Activated T-cell treated with anti-CD3 and anti-CD28 coated beads, Interleukin-2, amount 50 U/mL, for 4 hours (primary cell): ENCODE measurements around the gene DNAH3. TPM values are rescaled to one million over a fixed set of nuclear protein-coding genes. Genes with fewer than 3 reads are reported as not detected.
"Not testable (repeated sequence)": the region's sequence is repeated elsewhere in the genome, so short reads cannot be mapped to it uniquely, and the experiment has no call there.

ENCODE experiments used
- ATAC-seq, 2 donors: fragments of 200-7000 bp; cut with Tn5 transposase; one replicate each; pipeline ENCODE4 v1.10.0; 2021
- DNase-seq: peaks from one replicate; pipeline ENCODE4 v3.0.0-alpha.2; 2020
- H3K27me3 Mint-ChIP-seq: one replicate; pipeline ENCODE4 v1.8.0; 2021; ENCODE audit warnings: low read depth, mixed read lengths
- H3K36me3 Mint-ChIP-seq: one replicate; pipeline ENCODE4 v1.8.0; 2022; ENCODE audit warnings: mixed read lengths; ENCODE audit not compliant: insufficient read depth
- H3K4me1 Mint-ChIP-seq: one replicate; pipeline ENCODE4 v1.8.0; 2021; ENCODE audit warnings: low read depth, mixed read lengths
- H3K4me3 Mint-ChIP-seq: one replicate; pipeline ENCODE4 v1.8.0; 2021; ENCODE audit warnings: mild to moderate bottlenecking, moderate library complexity, mixed read lengths
- H3K9me3 Mint-ChIP-seq: one replicate; pipeline ENCODE4 v1.8.0; 2021; ENCODE audit warnings: mixed read lengths
- total RNA-seq, 3 donors: library from RNA; stranded (reverse); gene quantifications; one replicate each; pipeline ENCODE4 v1.2.1, GENCODE V29; 2021

Gene DNAH3
- total RNA-seq, 3 donors from 2014 or later, result not detected

DNA sequence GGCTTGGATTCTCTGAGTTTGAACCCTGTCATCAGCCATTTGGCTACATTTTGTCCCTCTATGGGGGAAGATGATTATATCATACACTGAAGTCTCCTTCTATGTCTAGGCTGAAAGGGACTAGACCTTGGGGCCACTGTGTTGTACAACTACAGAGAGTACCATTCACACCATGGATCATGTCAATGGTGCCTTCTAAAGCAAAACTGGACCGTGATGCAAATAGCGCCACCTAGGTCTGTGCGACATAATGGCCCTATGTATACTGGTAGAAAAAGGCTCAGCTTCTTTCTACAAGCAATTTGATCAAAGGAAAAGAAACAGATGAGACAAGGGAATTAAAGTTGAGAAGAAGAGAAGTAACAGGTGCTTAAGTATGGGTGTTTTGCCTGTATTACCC, 149.4 kb downstream of the DNAH3 start:
- ATAC-seq, result no peak

DNA sequence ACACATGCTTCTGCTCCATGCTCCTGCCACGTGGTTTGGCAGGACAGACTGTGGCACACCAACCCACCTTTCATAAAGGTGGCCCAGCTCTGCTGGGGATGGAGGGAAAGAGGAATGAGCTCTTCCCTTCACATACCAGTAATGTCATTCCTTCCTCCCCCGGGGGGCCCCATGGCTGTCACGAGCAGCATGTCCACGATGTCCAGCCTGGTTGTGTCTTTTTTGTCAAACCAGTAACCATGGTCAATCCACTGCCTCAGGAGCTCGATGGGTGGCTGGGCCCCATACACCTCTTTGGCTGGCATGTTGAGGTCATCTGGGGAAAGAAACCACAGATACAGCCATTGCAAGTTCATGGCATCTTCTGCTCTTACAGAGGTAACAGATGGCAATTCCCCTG, 153.5 kb downstream of the DNAH3 start:
- Mint-ChIP-seq H3K27me3 (peaks cover 6% of the 10 kb centered on the region), H3K4me3 (no peak overlapping the region), H3K36me3 (no peaks in the 10 kb centered on the region), H3K4me1 (no peaks in the 10 kb centered on the region), H3K9me3 (no peaks in the 10 kb centered on the region)
- ATAC-seq, result no peak
- DNase-seq, result no peak

More for the DNA sequence above, 149.4 kb downstream of the DNAH3 start:
- Mint-ChIP-seq H3K4me1 (no peaks in the 10 kb centered on the region), H3K27me3 (peaks cover 14% of the 10 kb centered on the region), H3K4me3 (no peak overlapping the region), H3K9me3 (no peaks in the 10 kb centered on the region), H3K36me3 (no peaks in the 10 kb centered on the region)
- no peak for DNase-seq

- H3K27me3 Mint-ChIP-seq, result peaks cover 4% of the 10 kb centered on the region
- no peak overlapping the region for H3K4me3 Mint-ChIP-seq
- ATAC-seq, result no peak
- no peak for DNase-seq
- no peaks in the 10 kb centered on the region for H3K9me3 Mint-ChIP-seq
- no peaks in the 10 kb centered on the region for H3K36me3 Mint-ChIP-seq
- no peaks in the 10 kb centered on the region for H3K4me1 Mint-ChIP-seq
Measured at GRCh38 chr16:20995711-20996110, 154.9 kb downstream of the DNAH3 start.

DNA sequence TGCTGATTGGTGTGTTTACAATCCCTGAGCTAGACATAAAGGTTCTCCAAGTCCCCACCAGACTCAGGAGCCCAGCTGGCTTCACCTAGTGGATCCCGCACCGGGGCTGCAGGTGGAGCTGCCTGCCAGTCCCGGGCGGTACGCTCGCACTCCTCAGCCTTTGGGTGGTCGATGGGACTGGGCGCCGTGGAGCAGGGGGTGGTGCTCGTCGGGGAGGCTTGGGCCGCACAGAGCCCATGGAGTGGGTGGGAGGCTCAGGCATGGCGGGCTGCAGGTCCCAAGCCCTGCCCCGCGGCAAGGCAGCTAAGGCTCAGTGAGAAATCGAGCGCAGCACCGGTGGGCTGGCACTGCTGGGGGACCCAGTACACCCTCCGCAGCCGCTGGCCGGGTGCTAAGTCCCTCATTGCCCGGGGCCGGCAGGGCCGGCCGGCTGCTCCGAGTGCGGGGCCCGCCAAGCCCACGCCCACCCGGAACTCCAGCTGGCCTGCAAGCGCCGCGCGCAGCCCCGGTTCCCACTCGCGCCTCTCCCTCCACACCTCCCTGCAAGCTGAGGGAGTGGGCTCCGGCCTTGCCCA, 161.1 kb downstream of the DNAH3 start:
- H3K27me3 Mint-ChIP-seq, H3K9me3 Mint-ChIP-seq, H3K4me3 Mint-ChIP-seq, H3K36me3 Mint-ChIP-seq, H3K4me1 Mint-ChIP-seq, DNase-seq, ATAC-seq: not testable (repeated sequence)

- Mint-ChIP-seq H3K9me3 (no peaks in the 10 kb centered on the region), H3K36me3 (no peaks in the 10 kb centered on the region), H3K4me3 (no peak overlapping the region), H3K27me3 (no peaks in the 10 kb centered on the region), H3K4me1 (no peaks in the 10 kb centered on the region)
- no peak for ATAC-seq
- no peak for DNase-seq
Measured at GRCh38 chr16:20987049-20987448, 163.6 kb downstream of the DNAH3 start.

- H3K36me3 Mint-ChIP-seq, result no peaks in the 10 kb centered on the region
- no peaks in the 10 kb centered on the region for H3K27me3 Mint-ChIP-seq
- H3K4me3 Mint-ChIP-seq, result no peak overlapping the region
- DNase-seq, result no peak
- no peaks in the 10 kb centered on the region for H3K4me1 Mint-ChIP-seq
- no peak for ATAC-seq
- no peaks in the 10 kb centered on the region for H3K9me3 Mint-ChIP-seq
Measured at GRCh38 chr16:20984019-20984418, 166.6 kb downstream of the DNAH3 start.

DNA sequence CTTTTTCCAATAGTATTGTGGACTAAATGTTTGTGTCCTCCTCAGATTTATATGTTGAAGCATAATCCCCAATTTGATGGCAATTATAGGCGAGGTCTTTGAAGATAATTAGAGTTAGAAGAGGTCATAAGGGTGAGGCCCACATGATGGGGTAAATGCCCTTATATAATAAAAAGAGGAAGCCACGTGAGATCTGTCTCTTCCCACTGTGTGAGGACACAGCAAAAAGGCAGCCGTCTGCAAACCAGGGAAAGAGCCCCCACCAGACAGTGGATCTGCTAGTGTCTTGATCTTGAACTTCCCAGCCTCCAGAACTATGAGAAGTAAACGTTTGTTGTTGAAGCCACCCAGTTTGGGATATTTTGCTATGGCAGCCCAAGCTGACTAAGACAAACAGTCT, 174.1 kb downstream of the DNAH3 start:
- Mint-ChIP-seq H3K4me1 (no peaks in the 10 kb centered on the region), H3K27me3 (peaks cover 12% of the 10 kb centered on the region), H3K9me3 (no peaks in the 10 kb centered on the region), H3K36me3 (no peaks in the 10 kb centered on the region), H3K4me3 (no peak overlapping the region)
- ATAC-seq, result no peak
- DNase-seq, result no peak

DNA sequence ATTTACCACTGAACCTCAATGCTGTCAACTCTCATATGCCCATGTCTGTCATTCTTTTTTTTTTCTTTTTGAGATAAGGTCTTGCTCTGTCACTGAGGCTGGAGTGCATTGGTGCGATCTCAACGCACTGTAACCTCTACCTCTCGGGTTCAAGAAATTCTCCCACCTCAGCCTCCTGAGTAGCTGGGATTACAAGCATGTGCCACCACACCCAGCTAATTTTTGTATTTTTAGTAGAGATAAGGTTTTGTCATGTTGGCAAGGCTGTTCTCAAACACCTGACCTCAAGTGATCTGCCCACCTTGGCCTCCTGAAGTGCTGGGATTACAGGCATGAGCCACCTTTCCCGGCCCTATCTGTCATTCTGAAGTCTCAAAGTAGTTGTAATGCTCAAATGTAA, 177.4 kb downstream of the DNAH3 start:
- H3K4me3 Mint-ChIP-seq, ATAC-seq, H3K9me3 Mint-ChIP-seq, H3K4me1 Mint-ChIP-seq, DNase-seq, H3K36me3 Mint-ChIP-seq: not testable (repeated sequence)
- peaks cover 12% of the 10 kb centered on the region for H3K27me3 Mint-ChIP-seq

GRCh38 chr16:20971401-20971800, 179.2 kb downstream of the DNAH3 start:
- Mint-ChIP-seq H3K9me3 (no peaks in the 10 kb centered on the region), H3K4me3 (no peak overlapping the region), H3K27me3 (peaks cover 10% of the 10 kb centered on the region), H3K36me3 (no peaks in the 10 kb centered on the region), H3K4me1 (no peaks in the 10 kb centered on the region)
- no peak for DNase-seq
- ATAC-seq, result no peak

DNA sequence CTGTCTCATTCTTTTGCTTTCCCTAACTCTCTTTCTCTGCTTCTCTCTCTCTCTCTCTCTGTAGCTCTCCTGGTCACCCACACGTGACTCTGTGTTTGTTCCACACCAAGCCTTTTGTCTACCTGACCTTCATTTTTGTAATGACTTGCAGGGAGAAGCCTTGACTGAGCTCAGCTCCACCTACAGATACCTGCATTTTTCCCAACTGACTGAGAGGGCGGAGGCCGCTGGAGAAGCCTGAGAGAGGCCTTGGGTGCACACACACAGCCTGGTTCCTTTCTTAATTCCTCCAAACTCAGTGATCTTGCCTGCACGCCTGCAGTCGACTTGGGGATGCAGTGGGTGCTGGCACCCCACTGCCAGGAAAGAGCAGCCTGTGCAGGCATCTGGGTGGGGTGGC, 181.3 kb downstream of the DNAH3 start:
- ATAC-seq, result no peak
- peaks cover 4% of the 10 kb centered on the region for H3K27me3 Mint-ChIP-seq
- H3K9me3 Mint-ChIP-seq, result no peaks in the 10 kb centered on the region
- no peaks in the 10 kb centered on the region for H3K36me3 Mint-ChIP-seq
- H3K4me3 Mint-ChIP-seq, result no peak overlapping the region
- DNase-seq, result no peak
- no peaks in the 10 kb centered on the region for H3K4me1 Mint-ChIP-seq

GRCh38 chr16:20968765-20969164, 181.9 kb downstream of the DNAH3 start:
- no peaks in the 10 kb centered on the region for H3K4me1 Mint-ChIP-seq
- H3K9me3 Mint-ChIP-seq, result no peaks in the 10 kb centered on the region
- H3K4me3 Mint-ChIP-seq, result no peak overlapping the region
- no peaks in the 10 kb centered on the region for H3K36me3 Mint-ChIP-seq
- H3K27me3 Mint-ChIP-seq, result peaks cover 4% of the 10 kb centered on the region
- no peak for ATAC-seq
- no peak for DNase-seq

- DNase-seq (no peak), ATAC-seq (no peak)
- Mint-ChIP-seq H3K4me3 (no peak overlapping the region), H3K27me3 (peaks cover 2% of the 10 kb centered on the region), H3K36me3 (no peaks in the 10 kb centered on the region), H3K4me1 (no peaks in the 10 kb centered on the region), H3K9me3 (no peaks in the 10 kb centered on the region)
Measured at GRCh38 chr16:20960899-20961298, 189.7 kb downstream of the DNAH3 start.

- DNase-seq (no peak), ATAC-seq (no peak)
- Mint-ChIP-seq H3K9me3 (no peaks in the 10 kb centered on the region), H3K4me1 (no peaks in the 10 kb centered on the region), H3K36me3 (no peaks in the 10 kb centered on the region), H3K27me3 (no peaks in the 10 kb centered on the region), H3K4me3 (no peak overlapping the region)
Measured at GRCh38 chr16:20957153-20957552, 193.5 kb downstream of the DNAH3 start.

DNA sequence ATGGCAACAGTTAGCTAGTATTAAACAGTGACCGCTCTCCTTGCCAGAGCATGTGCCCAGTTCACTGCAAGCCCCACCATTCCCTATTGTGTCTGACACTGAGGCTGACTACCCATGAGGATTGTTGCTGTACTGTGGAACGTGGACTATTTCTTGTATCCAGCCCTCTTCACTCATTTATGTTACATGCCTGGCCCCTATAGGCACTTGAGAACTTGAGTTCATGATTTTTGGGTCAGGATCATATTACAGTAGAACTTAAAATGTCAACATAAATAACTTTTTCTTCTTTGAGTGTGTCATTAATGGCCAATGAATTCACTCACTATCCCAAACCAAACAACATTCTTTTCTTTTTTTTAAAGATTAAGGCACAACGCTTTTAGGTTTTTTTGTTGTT, 194.3 kb downstream of the DNAH3 start:
- no peaks in the 10 kb centered on the region for H3K36me3 Mint-ChIP-seq
- H3K4me1 Mint-ChIP-seq, result no peaks in the 10 kb centered on the region
- H3K4me3 Mint-ChIP-seq, result no peak overlapping the region
- no peaks in the 10 kb centered on the region for H3K9me3 Mint-ChIP-seq
- no peak for ATAC-seq
- DNase-seq, result no peak
- H3K27me3 Mint-ChIP-seq, result no peaks in the 10 kb centered on the region

DNA sequence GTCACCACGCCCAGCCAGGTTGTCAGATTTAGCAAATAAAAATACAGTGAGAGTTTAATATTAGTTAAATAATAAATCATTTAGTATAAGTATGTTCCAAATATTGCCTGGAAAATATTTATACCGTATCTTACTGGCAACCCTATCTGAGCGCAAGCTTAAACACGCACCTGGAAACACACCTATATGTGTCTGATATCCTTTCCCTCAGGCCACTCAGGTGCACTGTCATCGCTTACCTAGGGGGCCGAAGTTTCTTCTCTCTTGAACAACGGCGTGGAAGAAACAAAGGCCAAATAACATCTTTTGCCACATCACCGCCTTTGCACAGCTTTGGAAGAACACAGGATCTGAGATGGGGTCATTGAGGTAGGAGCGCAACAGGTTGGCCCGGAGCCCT, 196.1 kb downstream of the DNAH3 start:
- no peak for DNase-seq
- H3K4me1 Mint-ChIP-seq, result no peaks in the 10 kb centered on the region
- ATAC-seq, result no peak
- no peak overlapping the region for H3K4me3 Mint-ChIP-seq
- H3K27me3 Mint-ChIP-seq, result peaks cover 2% of the 10 kb centered on the region
- no peaks in the 10 kb centered on the region for H3K36me3 Mint-ChIP-seq
- H3K9me3 Mint-ChIP-seq, result no peaks in the 10 kb centered on the region
